ENCODE results near the gene TEAD1. TPM values are rescaled to one million over a fixed set of nuclear protein-coding genes. Genes with fewer than 3 reads are reported as not detected.

Gene TEAD1
- total and polyA plus RNA-seq, 2 donors (not counting 3 experiments of a cell fraction or from before 2014, with no cell fraction given), result 15.3 to 49.0 TPM

DNA sequence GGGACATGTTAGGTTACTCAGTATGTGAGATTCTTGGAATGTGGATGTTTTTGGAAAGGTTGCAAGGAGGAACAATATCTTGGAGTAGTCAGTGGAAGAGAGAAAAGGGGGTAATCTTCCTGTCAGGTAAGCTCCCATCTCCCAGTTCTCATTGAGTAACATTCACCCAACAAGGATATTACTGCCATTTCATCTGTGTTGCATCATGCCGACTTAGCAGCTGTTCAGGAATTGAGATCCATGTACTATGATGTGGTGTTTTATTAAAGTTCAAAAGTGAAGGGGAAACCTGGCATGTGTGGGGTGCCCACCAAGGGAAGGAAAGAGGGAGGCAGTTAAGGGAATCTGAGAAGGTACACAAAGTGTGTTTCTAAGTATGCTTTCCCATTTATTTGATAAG is 276.4 kb downstream of the TEAD1 start:
- no TSS peak for BruUV-seq (replicated peaks)
- Histone ChIP-seq H4K20me1 (replicated peaks; ENCODE audit: control insufficient read depth, extremely low read depth, insufficient read depth, low read length) (no peaks in the 10 kb centered on the region), H3K36me3 (ENCODE audit: control insufficient read depth in 2 of 2, extremely low read depth in 1 of 2, insufficient read depth in 2 of 2, low read length in 2 of 2) (no peaks in the 10 kb centered on the region), H3K4me1 (ENCODE audit: control insufficient read depth, extremely low read depth, insufficient read depth, low read length) (no peaks in the 10 kb centered on the region), H2AFZ (ENCODE audit: low read depth, low read length) (no peak overlapping the region), H3K9me1 (replicated peaks; ENCODE audit: control insufficient read depth, extremely low read depth, insufficient read depth, low read length) (no peaks in the 10 kb centered on the region), H3K79me2 (ENCODE audit: control insufficient read depth, insufficient read depth, low read length) (no peaks in the 10 kb centered on the region), H3K27ac (ENCODE audit: insufficient read depth, low read depth, low read length) (no peak overlapping the region), H3K4me3 (replicated peaks in 1 of 3; ENCODE audit: insufficient read depth in 1 of 3, low read depth in 1 of 3, low read length in 3 of 3) (no peak overlapping the region), H3K9ac (replicated peaks; ENCODE audit: extremely low read depth, insufficient read depth, low read length) (no peak overlapping the region), H3K27me3 (ENCODE audit: control insufficient read depth in 2 of 2, insufficient read depth in 2 of 2, low read length in 2 of 2) (peaks cover 0 to 5% of the 10 kb centered on the region in 2 experiments), H3K4me2 (ENCODE audit: insufficient read depth, low read length) (no peak overlapping the region), H3K9me3 (replicated peaks; ENCODE audit: control insufficient read depth, insufficient read depth, low read length) (no peaks in the 10 kb centered on the region)
- intact Hi-C loops (cut with micrococcal nuclease), result no loop called here
- no peak for FAIRE-seq
- dilution Hi-C loops (cut with MboI; ENCODE audit: extremely low pct_ligation_motif_present, low sequenced_read_pairs), result loop anchor here (25.0 kb wide), 1 partner anchor 212 kb away; no protein-coding TSS in a partner anchor
- DNase-seq (ENCODE audit: low read depth, low spot score), result no peak
- TF ChIP-seq FOS (IDR thresholded peaks at IDR 0.05; ENCODE audit: borderline replicate concordance, insufficient read depth, low read length) (no peak), MYC (IDR thresholded peaks at IDR 0.05; ENCODE audit: low read depth, low read length) (no peak), GATA2 (IDR thresholded peaks at IDR 0.05; ENCODE audit: insufficient read depth, insufficient read length, low read depth, low read length) (no peak), EZH2 (IDR thresholded peaks at IDR 0.05; ENCODE audit: borderline replicate concordance, low read depth, low read length, severe bottlenecking) (no peak), JUN (IDR thresholded peaks at IDR 0.05; ENCODE audit: borderline replicate concordance, insufficient read depth, insufficient read length, low read depth) (no peak), POLR2AphosphoS5 (IDR thresholded peaks at IDR 0.05; ENCODE audit: insufficient read depth, low read depth, low read length) (no peak), POLR2A (IDR thresholded peaks at IDR 0.05; ENCODE audit: low read depth, low read length) (no peak)
- TF ChIP-seq, protein P1, sequence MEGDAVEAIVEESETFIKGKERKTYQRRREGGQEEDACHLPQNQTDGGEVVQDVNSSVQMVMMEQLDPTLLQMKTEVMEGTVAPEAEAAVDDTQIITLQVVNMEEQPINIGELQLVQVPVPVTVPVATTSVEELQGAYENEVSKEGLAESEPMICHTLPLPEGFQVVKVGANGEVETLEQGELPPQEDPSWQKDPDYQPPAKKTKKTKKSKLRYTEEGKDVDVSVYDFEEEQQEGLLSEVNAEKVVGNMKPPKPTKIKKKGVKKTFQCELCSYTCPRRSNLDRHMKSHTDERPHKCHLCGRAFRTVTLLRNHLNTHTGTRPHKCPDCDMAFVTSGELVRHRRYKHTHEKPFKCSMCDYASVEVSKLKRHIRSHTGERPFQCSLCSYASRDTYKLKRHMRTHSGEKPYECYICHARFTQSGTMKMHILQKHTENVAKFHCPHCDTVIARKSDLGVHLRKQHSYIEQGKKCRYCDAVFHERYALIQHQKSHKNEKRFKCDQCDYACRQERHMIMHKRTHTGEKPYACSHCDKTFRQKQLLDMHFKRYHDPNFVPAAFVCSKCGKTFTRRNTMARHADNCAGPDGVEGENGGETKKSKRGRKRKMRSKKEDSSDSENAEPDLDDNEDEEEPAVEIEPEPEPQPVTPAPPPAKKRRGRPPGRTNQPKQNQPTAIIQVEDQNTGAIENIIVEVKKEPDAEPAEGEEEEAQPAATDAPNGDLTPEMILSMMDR (IDR thresholded peaks at IDR 0.05; ENCODE audit: extremely low read depth in 1 of 2, insufficient read depth in 1 of 2, low read depth in 1 of 2, low read length in 2 of 2), result no peak
- TF ChIP-seq, protein P2, sequence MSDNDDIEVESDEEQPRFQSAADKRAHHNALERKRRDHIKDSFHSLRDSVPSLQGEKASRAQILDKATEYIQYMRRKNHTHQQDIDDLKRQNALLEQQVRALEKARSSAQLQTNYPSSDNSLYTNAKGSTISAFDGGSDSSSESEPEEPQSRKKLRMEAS (IDR thresholded peaks at IDR 0.05; ENCODE audit: insufficient read depth, insufficient read length), result no peak
- ChIA-PET CTCF (interaction anchor here (1.2 to 3.0 kb wide), 2 partner anchors 9 to 13 kb away, joined by 3 to 12 read pairs; no protein-coding TSS in a partner anchor), POLR2A (no interaction called here)
